Measurements from ENCODE around the gene KLHDC7B.

Gene KLHDC7B

DNA sequence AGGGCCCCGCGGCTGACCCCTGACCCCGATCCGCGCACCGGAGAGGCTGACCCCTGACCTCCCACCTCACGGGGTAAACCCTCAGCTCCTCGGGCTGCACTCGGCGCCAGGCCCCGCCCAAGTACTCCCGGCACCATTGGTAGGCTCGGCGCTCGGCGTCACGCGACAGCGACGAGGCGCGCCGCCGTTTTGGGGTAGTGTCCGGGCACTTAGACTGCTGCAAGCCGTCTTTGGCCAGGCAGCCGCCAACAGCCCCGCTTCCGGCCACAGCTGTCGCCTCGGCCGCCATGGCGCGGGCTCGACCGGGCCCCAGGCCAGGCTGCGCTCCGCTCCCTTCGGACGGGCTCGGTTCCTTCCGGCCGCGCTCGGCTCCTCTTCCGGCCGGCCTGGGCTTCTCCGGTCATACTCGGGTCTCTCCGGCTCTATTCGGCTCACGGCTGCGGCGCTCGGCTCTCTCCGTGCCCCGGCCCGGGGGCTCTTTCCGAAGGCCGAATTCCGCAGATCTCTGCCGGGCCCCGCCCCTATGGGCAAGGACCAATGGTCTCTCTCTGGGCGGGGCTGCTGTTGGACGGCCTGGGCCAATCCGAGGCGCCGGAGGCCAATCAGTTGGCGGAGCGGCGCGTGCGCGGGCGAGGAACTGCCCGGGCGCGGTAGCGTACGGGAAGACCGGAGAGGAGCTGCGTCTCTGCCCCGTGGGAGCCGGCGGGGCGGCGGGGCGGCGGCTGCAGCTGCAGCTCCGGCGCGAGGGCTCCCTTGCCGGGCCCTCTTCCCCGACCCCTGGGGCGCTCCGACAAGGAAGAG is 37.0 kb downstream of the KLHDC7B start, which contains the start of gene CHKB:
Gene CHKB, minus strand, starts transcription at position 357 of the 801 bp plus-strand sequence. Its CDS starts 68 bp downstream, at position 289.
- DNase-seq (ENCODE audit: low read depth) = peak; percentile 85
- TF ChIP-seq, protein P1, sequence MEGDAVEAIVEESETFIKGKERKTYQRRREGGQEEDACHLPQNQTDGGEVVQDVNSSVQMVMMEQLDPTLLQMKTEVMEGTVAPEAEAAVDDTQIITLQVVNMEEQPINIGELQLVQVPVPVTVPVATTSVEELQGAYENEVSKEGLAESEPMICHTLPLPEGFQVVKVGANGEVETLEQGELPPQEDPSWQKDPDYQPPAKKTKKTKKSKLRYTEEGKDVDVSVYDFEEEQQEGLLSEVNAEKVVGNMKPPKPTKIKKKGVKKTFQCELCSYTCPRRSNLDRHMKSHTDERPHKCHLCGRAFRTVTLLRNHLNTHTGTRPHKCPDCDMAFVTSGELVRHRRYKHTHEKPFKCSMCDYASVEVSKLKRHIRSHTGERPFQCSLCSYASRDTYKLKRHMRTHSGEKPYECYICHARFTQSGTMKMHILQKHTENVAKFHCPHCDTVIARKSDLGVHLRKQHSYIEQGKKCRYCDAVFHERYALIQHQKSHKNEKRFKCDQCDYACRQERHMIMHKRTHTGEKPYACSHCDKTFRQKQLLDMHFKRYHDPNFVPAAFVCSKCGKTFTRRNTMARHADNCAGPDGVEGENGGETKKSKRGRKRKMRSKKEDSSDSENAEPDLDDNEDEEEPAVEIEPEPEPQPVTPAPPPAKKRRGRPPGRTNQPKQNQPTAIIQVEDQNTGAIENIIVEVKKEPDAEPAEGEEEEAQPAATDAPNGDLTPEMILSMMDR (IDR thresholded peaks at IDR 0.05; ENCODE audit: control insufficient read depth, insufficient read depth, low read depth, low read length, missing control alignments) = no peak
- H3K4me3 ChIP-seq (ENCODE audit: control insufficient read depth, low read depth, low read length) = peak within 1 kb of the TSS; percentile 78

DNA sequence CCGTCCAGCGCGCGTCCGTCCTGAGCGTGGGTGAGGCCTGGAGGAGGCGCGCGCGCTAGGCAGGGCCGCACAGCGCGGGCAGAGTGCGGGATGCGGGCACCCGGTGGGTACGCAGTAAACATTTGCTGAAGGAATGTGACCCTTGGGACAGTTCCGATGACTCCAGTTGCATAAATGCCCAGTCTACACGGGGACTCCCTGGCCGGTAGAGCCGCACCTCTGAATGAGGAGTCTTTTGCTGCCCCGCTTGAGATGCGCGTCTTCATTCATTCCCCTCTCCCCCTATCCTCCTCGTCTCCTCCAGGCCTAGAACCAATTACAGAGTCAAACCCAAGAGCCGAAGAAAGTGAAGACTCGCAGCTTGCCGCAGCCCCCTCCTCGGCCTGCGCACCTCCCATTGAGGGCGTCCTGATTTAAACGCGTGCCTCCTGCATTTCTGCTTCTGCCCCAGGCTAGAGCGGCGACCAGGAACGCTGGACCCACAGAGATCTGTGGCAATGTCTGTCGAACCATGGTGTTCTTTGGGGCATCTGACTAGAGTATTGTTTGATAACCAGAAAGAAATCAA is 37.7 kb downstream of the KLHDC7B start:
- TF ChIP-seq, protein P1 (IDR thresholded peaks at IDR 0.05; ENCODE audit: control insufficient read depth, insufficient read depth, low read depth, low read length, missing control alignments) = no peak
- no peak for DNase-seq (ENCODE audit: low read depth)
- H3K4me3 ChIP-seq (ENCODE audit: control insufficient read depth, low read depth, low read length) = peak overlapping the region; percentile 60

DNA sequence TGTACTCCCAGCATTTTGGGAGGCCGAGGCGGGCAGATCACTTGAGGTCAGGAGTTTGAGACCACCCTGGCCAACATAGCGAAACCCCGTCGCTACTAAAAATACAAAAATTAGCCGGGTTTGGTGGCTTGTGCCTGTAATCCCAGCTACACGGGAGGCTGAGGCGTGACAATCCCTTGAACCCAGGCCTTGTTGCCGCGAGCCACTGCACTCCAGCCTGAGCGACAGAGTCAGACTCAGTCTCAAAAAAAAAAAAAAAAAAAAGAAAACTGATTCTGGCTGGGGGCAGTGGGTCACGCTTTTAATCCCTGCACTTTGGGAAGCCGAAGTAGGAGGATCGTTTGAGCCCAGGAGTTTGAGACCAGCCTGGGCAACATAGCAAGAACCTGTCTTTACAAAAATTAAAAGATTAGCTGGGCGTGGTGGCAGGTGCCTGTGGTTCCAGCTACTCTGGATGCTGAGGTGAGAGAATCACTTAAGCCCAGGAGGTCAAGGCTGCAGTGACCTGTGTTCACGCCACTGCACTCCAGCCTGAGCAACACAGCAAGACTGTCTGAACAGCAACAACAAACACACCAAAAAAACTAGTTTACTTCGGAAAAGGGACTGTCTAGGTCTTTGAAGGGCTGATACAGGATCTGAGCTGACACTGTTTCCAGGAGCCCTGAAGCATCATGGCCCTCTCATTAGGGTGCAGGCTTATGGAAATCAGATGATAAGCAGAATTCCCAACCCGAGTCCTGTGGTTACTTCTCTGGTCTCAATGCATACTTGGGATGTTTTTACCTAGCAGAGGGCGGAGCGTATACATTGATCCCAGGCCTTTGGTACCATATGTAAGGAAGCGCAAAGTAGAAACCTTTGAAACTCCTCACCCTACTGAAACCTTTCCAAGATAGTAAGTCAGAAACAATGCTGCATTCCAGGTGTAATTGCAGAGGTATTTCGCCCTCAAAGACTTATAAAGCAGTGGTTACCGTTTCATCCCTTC is 38.7 kb downstream of the KLHDC7B start:
- no peak overlapping the region for H3K4me3 ChIP-seq (ENCODE audit: control insufficient read depth, low read depth, low read length)
- DNase-seq (ENCODE audit: low read depth) = no peak
- TF ChIP-seq, protein P1 (IDR thresholded peaks at IDR 0.05; ENCODE audit: control insufficient read depth, insufficient read depth, low read depth, low read length, missing control alignments) = no peak

GRCh38 chr22:50585238-50585637 is 39.5 kb downstream of the KLHDC7B start:
- DNase-seq (ENCODE audit: low read depth) = no peak
- TF ChIP-seq, protein P1 (IDR thresholded peaks at IDR 0.05; ENCODE audit: control insufficient read depth, insufficient read depth, low read depth, low read length, missing control alignments) = no peak
- no peak overlapping the region for H3K4me3 ChIP-seq (ENCODE audit: control insufficient read depth, low read depth, low read length)

GRCh38 chr22:50585781-50586180 is 40.1 kb downstream of the KLHDC7B start:
- DNase-seq (ENCODE audit: low read depth) = no peak
- H3K4me3 ChIP-seq (ENCODE audit: control insufficient read depth, low read depth, low read length) = no peak overlapping the region
- TF ChIP-seq, protein P1 (IDR thresholded peaks at IDR 0.05; ENCODE audit: control insufficient read depth, insufficient read depth, low read depth, low read length, missing control alignments) = no peak

- TF ChIP-seq, protein P1 (IDR thresholded peaks at IDR 0.05; ENCODE audit: control insufficient read depth, insufficient read depth, low read depth, low read length, missing control alignments) = no peak
- H3K4me3 ChIP-seq (ENCODE audit: control insufficient read depth, low read depth, low read length) = no peak overlapping the region
- no peak for DNase-seq (ENCODE audit: low read depth)
These were observed 40.7 kb downstream of the KLHDC7B start for GRCh38 chr22:50586416-50586815.
